ES-I3 (cell line): ENCODE results near the gene LYZL1.
"Not testable (repeated sequence)": the region's sequence is repeated elsewhere in the genome, so short reads cannot be mapped to it uniquely, and the experiment has no call there.

Experiments used
- H3K36me3 ChIP-seq: 2 replicates; pipeline ENCODE4 v1.6.1; 2013; ENCODE audit warnings: mild to moderate bottlenecking, low read length, control low read depth, moderate library complexity; ENCODE audit not compliant: insufficient read depth
- H3K4me1 ChIP-seq: 2 replicates; pipeline ENCODE4 v1.6.1; 2013; ENCODE audit warnings: mild to moderate bottlenecking, control low read depth, low read length; ENCODE audit not compliant: insufficient read depth
- H3K9ac ChIP-seq: 2 replicates; pipeline ENCODE4 v1.6.1; 2013; ENCODE audit warnings: low read depth, mild to moderate bottlenecking, low read length, moderate library complexity
- H3K9me3 ChIP-seq: 2 replicates; pipeline ENCODE4 v1.6.1; 2013; ENCODE audit warnings: mild to moderate bottlenecking, low read length, moderate library complexity; ENCODE audit not compliant: control insufficient read depth, insufficient read depth

LYZL1 gene

DNA sequence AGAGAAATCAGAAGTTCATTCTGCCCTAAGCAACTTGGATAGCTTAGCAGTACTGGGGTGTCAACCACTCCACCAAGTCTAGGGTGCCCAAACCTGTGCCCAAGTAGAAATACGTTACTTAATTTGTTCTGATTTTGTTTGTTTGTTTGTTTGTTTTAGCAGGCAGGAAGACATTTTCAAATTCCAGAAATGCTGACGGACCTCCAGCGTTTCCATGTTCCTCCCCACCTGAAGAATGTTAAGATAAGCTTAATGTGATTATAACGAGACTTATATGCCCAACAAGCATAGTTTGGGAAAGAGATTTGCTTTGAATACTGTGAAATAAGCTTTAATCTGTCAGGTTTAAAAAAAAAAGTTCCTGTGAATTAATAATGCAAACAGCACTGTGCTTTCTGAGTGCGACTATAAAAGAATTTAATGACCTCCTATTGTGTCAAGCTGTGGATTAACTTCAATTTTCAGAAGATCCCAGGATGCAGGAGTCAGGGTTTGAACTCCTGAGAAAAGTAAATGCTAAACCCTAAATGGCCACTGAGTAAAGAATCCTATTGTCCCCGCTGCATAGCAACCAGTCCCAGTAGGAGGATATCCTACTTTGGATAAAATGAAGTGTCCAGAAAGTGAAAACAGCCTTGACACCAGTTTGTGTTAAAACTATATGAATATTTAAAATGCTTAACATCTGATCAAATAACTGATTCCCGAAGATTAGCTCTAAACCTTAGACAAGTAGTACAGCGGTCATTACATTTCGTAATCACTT is 56.5 kb downstream of the LYZL1 start:
- H3K9ac ChIP-seq, result no peak overlapping the region; the same call in 1 of the 2 replicates
- peaks cover 12% of the 10 kb centered on the region for H3K9me3 ChIP-seq
- no peaks in the 10 kb centered on the region for H3K36me3 ChIP-seq
- H3K4me1 ChIP-seq, result peaks cover 6% of the 10 kb centered on the region; the same call in 1 of the 2 replicates

DNA sequence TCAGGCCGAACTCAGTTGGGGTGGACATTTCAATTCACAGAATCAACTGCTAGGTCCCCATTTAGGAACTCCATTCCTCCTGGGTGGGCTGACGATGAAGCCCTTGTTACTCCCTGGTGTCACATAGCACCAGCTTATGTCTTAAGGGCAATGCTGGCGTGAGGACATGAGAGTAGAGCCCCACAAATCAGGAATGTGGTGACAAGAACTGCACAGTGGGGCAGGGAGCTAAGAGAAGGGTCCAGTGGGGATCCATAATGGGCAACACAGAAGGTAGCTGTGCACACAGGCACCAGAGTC is 57.0 kb downstream of the LYZL1 start:
- H3K9me3 ChIP-seq, result peaks cover 12% of the 10 kb centered on the region
- H3K9ac ChIP-seq, result no peak overlapping the region
- H3K36me3 ChIP-seq, result no peaks in the 10 kb centered on the region
- peaks cover 6% of the 10 kb centered on the region; the same call in 1 of the 2 replicates for H3K4me1 ChIP-seq

DNA sequence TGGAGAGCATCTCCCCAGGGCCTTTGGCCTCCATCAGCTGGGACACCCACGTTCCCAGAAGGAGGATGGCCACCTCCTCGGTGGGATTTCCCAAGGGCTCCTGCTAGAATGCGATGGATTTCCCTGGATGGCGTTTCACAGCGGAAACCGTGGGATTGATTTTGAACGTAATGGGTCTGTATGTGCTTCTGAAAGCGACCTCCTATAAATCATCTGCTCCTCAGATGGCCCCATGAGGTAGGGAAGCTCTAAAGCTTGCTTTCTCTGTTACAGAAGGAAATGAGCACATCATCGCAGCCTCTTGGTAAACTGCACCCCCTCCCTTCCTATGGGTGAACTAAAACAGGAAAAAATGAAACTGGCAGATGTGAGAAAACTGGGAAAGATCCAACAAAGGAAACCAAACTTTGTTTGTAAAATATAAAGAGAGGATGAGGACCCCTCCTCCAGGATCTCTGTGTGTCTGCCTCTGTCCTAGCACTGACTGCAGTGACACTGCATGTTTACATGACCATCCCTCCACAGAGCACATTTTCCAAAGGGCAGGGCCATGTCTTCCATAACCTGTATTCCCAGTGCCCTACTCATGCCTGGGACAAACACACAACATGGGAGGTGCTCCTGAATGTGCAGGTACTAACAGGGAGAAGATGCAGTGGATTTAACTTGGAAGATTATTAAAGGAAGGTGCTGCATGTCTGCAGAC is 57.6 kb downstream of the LYZL1 start:
- Histone ChIP-seq H3K4me1 (peaks cover 6% of the 10 kb centered on the region; the same call in 1 of the 2 replicates), H3K36me3 (no peaks in the 10 kb centered on the region), H3K9ac (no peak overlapping the region), H3K9me3 (peaks cover 12% of the 10 kb centered on the region)

DNA sequence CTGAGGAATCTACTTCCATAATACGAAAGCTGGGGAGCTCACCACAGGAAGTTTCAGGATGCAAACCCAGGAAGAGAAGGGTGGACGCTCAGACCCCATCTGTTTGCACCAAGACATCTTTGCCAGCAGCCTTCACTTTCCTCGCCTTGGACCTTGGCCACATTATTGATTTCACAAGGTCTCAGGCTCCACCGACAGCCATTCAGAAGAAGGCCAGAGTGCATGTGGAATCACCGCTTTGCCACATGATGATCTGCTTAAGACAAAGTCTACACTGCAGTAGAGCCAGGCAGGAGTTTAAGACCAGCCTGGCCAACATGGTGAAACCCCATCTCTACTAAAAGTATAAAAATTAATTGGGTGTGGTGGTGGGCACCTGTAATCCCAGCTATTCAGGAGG is 60.0 kb downstream of the LYZL1 start:
- peaks cover 6% of the 10 kb centered on the region; the same call in 1 of the 2 replicates for H3K4me1 ChIP-seq
- H3K9me3 ChIP-seq, result no peaks in the 10 kb centered on the region
- no peaks in the 10 kb centered on the region for H3K36me3 ChIP-seq
- H3K9ac ChIP-seq, result no peak overlapping the region

DNA sequence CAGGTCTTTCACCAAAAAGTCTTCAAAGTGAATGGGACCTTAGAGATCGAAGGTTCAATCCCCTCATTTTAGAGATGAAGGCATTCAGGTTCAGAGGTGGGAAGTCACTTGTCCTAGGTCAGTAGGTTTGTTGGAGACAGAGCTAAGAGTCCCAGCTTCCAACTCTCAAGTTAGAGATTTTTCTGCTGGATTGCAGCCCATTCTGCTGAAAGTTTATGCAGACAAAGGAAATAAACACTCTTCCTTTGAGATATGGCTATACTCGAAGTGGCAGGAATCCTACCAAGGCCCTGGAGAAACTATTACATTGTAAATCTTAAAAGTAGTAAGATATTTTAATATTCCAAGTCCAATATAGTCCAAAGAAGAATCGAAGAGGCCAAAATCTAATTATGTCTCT is 64.4 kb downstream of the LYZL1 start:
- Histone ChIP-seq H3K36me3 (no peaks in the 10 kb centered on the region), H3K9me3 (no peaks in the 10 kb centered on the region), H3K4me1 (no peaks in the 10 kb centered on the region), H3K9ac (no peak overlapping the region)

DNA sequence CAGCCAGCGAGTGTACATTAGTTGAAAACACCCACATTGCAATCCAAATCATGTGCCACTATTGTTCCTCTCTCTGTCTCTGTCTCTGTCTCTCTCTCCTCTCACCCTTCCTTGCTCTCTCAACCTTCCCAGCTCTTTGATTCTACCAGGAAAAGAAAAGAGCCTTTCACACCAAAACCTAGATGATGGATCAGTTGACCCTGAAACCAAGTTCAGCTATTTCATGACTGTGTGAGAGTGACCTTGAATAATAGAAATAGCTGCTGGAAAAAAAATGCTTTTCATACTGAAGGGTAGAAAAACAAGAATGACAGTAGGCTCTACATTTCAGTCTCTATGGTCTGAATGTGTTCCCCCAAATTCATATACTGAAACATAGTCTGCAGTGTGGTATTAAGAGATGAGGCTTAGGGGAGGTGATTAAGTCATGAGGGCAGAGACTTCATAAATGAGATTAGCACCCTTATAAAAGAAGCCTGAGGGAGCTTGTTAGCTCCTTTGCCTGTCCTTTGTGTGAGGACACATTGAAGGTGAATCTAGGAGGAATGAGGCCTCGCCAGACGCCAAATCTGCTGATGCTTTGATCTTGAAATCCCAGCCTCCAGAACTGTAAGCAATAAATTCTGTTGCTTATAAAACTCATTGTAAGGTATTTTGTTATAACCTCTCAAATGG is 65.2 kb downstream of the LYZL1 start:
- H3K4me1 ChIP-seq, result no peaks in the 10 kb centered on the region
- H3K36me3 ChIP-seq, result no peaks in the 10 kb centered on the region
- no peaks in the 10 kb centered on the region for H3K9me3 ChIP-seq
- no peak overlapping the region for H3K9ac ChIP-seq

DNA sequence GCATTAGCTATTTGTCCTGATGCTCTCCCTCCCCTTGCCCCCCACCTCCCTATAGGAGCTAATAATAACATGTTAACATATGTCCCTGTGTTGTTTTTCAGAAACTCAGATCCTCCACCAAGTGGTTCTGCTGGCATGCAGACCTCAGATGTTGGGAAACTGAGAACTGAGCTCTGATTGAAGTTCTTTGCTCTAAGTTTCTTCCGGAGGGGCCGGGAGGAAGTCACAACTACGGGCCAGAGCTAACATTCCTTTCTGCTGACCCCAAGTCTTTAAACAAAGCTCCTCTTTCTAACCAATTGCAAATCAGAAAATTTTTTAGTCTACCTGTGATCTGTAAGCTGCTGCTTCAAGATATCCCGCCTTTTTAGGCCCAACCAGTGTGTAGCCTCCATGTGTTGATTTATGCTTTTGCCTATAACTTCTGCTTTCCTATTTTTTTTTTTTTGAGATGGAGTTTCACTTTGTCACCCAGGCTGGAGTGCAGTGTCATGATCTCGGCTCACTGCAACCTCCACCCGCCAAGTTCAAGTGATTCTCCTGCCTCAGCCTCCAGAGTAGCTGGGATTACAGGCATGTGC is 66.6 kb downstream of the LYZL1 start:
- H3K9me3 ChIP-seq, result no peaks in the 10 kb centered on the region
- H3K36me3 ChIP-seq, result no peaks in the 10 kb centered on the region
- H3K4me1 ChIP-seq, result no peaks in the 10 kb centered on the region
- H3K9ac ChIP-seq, result no peak overlapping the region

DNA sequence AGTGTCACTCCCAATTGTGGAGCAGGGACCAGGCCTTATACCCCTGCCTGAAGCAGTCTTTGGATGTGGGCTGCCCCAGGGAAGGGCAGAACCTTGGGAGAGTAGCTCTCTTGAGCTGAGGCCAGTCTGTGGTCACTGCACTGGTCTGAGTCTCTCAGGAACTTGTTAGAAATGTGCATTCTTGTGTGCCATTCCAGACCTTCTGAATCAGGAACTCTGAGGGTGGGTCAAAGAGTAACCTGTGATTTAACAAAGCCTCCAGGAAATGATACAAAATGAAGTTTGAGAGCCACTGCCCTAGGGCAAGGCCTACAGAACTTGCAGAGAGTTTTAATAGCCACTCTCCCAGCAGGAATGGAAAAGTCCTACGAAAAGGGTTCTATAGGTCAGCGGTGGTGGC is 68.1 kb downstream of the LYZL1 start:
- no peaks in the 10 kb centered on the region for H3K36me3 ChIP-seq
- no peaks in the 10 kb centered on the region for H3K4me1 ChIP-seq
- H3K9ac ChIP-seq, result no peak overlapping the region
- no peaks in the 10 kb centered on the region for H3K9me3 ChIP-seq

DNA sequence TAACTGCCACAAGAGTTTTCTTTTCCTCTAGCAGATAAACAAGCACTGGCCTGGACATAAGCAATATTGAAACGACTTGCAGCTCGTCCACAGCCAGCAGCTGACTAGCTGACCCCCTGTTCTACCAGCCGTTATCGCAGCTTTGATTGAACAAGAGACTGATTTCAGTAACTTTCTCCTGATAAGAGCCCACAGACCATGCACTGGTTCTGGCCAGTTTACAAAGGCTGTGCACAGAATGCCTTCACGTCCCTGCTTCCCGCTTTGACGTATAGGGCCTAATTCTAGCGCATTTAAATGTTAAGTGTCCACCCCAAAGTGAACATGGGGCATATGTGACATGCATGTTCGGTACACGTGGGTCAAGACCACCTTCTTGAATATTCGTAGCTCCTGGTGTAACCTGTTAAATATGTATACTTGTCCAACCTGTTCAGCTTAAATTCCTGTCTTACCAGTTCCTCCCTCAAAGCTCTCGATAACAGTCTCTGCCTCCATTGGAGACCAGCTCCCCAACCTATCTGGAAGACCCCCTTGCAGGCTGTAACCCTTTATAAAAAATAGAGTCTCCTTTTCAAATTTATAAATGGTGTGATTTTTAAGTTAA is 69.2 kb downstream of the LYZL1 start:
- no peaks in the 10 kb centered on the region for H3K4me1 ChIP-seq
- no peaks in the 10 kb centered on the region for H3K36me3 ChIP-seq
- H3K9me3 ChIP-seq, result no peaks in the 10 kb centered on the region
- H3K9ac ChIP-seq, result no peak overlapping the region

DNA sequence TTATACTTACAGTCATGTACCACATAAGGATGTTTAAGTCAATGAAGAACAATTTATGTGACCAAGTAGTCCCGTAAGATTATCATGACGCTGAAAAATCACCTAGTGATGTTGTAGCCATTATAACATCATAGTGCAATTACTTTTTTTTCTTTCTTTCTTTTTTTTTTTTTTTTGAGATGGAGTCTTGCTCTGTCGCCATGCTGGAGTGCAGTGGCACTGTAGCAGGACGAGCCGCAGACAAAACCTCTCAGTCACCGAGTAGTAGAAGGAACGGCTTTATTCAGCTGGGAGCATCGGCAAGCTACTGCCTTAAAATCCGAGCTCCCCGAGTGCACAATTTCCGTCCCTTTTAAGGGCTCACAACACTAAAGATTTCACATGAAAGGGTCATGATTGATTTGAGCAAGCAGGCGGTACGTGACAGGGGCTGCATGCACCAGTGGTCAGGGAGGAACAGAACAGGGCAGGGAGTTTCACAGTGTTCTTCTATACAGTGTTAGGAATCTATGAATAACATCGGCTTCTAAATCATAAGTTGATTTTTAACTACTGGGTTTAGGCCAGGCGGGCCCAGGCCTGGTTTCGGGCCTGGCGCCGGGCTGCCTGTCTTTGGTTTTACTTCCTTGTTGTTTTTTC is 71.5 kb downstream of the LYZL1 start:
- H3K36me3 ChIP-seq, H3K9ac ChIP-seq, H3K9me3 ChIP-seq, H3K4me1 ChIP-seq: not testable (repeated sequence)
